Psoas muscle (tissue), 8 donors: ENCODE data around the gene EHHADH. TPM values are rescaled to one million over a fixed set of nuclear protein-coding genes. Genes with fewer than 3 reads are reported as not detected.
"Not testable (repeated sequence)": the region's sequence is repeated elsewhere in the genome, so short reads cannot be mapped to it uniquely, and the experiment has no call there.

Experiments
- ATAC-seq, 4 donors: fragments of 200-7000 bp; cut with Tn5 transposase; one replicate each; pipeline ENCODE4 v1.9.1; 2020; ENCODE audit warnings: moderate library complexity in 3 of 4, mild to moderate bottlenecking in 2 of 4
- DNase-seq, 2 donors: peaks; one replicate each; pipeline ENCODE4 v3.0.0-alpha.2; 2020
- H3K27ac ChIP-seq: fragments of 200-600 bp; one replicate; pipeline ENCODE4 v1.8.0; 2022
- H3K27me3 ChIP-seq, 3 donors: fragments of 200-600 bp in 1 of 3; one replicate each; pipeline versions ENCODE4 v1.6.1 to v1.8.0; 2013 to 2022; ENCODE audit warnings: low read length in 2 of 3, mild to moderate bottlenecking in 2 of 3, moderate library complexity in 1 of 3; ENCODE audit not compliant: insufficient read depth in 3 of 3
- H3K36me3 ChIP-seq, 2 donors: fragments of 200-600 bp in 1 of 2; one replicate each; pipeline versions ENCODE4 v1.6.1 to v1.8.0; 2013 to 2022; ENCODE audit warnings: low read depth in 1 of 2, mild to moderate bottlenecking in 1 of 2, moderate library complexity in 1 of 2; ENCODE audit not compliant: insufficient read depth in 1 of 2
- H3K4me1 ChIP-seq: fragments of 200-600 bp; one replicate; pipeline ENCODE4 v1.8.0; 2022
- H3K4me3 ChIP-seq: fragments of 200-600 bp; one replicate; pipeline ENCODE4 v1.8.0; 2022; ENCODE audit warnings: mild to moderate bottlenecking
- H3K9me3 ChIP-seq: fragments of 200-600 bp; one replicate; pipeline ENCODE4 v1.8.0; 2022
- WGBS, 3 donors: extraction: QIAGEN DNeasy Blood & Tissue Kit; methylation state at CpG; one replicate each; pipeline versions ENCODE4 v1.1.6 to v1.1.7; 2013; 5-methylcytosine and 5-hydroxymethylcytosine counted together
- intact Hi-C, 2 donors: fragments of 100-400 bp; cut with DNase I; formaldehyde crosslinking; loops; one replicate each; pipeline versions ENCODE4 v1.11.0 to v1.14.2; 2022
- polyA plus RNA-seq, 3 donors: library from polyadenylated mRNA; stranded (reverse); fragments of 200-250 nt; gene quantifications; one replicate each; pipeline ENCODE4 v1.2.3, GENCODE V29; 2013
- total RNA-seq, 4 donors: library from RNA; stranded (reverse); fragmentation: NEBNext Ultra II Directional in 2 of 4; extraction: Animal tissue kit (Norgen Biotek cat#: 25700) in 2 of 4; gene quantifications; one replicate each; pipeline versions ENCODE4 v1.2.1 to v1.2.4, GENCODE V29; 2021 to 2023
- TF ChIP-seq, protein P1 (sequence below): fragments of 200-600 bp; IDR thresholded peaks from one replicate; pipeline ENCODE4 v1.8.0; 2022; ENCODE audit warnings: antibody characterized with exemption
- donor health status: healthy with polysubstance abuse.
- donor health status: DM: no; HTN: no; CAD: no; lungs with moderate emphysema.
- donor health status: Bipolar disorder and iron deficiency.
- donor health status: healthy.
- donor health status: DM: yes; HTN: yes; CAD: no.
- donor health status: DM: no; HTN: no; CAD: no.
- donor health status: DM: no; HTN: no; CAD: no.
- donor health status: DM: yes; HTN: yes; CAD: no.

EHHADH gene
- total and polyA plus RNA-seq, 7 donors: 0.65 to 7.2 (median 1.9) TPM

DNA sequence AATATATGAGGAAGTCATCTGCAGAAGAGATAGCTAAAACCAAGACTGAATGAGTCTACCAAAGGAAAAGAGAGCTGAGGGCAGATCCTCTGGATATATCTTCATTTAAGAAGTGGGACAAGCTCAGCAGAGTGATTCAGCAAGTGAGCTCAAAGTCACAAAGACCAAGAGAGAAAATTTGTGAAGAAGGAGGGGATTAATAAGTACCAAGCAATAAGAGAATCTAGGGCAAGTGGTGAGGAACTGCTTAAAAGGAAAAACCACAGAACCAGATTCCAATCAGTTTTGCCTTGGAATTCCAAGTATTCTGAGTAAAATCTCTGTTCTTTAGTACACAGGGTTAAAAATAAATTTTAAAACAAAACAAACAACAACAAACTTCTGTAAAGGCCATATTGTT lies 3.6 kb downstream of the EHHADH start:
- Histone ChIP-seq H3K9me3 (no peaks in the 10 kb centered on the region), H3K36me3 (no peaks in the 10 kb centered on the region), H3K27ac (no peak overlapping the region), H3K4me3 (no peak overlapping the region), H3K27me3 (no peaks in the 10 kb centered on the region), H3K4me1 (no peaks in the 10 kb centered on the region)
- TF ChIP-seq, protein P1, sequence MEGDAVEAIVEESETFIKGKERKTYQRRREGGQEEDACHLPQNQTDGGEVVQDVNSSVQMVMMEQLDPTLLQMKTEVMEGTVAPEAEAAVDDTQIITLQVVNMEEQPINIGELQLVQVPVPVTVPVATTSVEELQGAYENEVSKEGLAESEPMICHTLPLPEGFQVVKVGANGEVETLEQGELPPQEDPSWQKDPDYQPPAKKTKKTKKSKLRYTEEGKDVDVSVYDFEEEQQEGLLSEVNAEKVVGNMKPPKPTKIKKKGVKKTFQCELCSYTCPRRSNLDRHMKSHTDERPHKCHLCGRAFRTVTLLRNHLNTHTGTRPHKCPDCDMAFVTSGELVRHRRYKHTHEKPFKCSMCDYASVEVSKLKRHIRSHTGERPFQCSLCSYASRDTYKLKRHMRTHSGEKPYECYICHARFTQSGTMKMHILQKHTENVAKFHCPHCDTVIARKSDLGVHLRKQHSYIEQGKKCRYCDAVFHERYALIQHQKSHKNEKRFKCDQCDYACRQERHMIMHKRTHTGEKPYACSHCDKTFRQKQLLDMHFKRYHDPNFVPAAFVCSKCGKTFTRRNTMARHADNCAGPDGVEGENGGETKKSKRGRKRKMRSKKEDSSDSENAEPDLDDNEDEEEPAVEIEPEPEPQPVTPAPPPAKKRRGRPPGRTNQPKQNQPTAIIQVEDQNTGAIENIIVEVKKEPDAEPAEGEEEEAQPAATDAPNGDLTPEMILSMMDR: no peak
- intact Hi-C loops: no loop called here
- ATAC-seq: no peak
- no peak for DNase-seq

DNA sequence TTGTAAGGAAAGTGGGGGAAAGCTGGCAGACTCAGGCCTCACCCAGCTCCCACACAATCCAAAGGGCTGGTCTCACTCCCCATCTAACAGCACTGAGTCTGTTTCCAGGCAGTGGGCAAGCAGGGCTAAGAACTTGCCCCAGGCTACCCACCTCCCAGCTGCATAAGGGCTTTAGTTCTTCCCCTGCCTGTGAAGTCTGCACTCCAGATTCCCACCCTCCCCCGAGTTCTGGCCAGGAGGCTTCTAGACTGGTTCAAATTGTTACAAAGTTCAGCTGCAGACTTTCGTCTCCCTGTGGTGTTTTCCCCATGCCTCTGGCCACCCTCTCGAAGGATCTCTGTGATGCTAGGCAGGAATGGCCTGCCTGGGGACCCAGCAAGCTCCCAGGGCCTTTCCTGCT lies 11.2 kb downstream of the EHHADH start:
- Histone ChIP-seq H3K36me3 (no peaks in the 10 kb centered on the region), H3K4me3 (no peak overlapping the region), H3K4me1 (no peaks in the 10 kb centered on the region), H3K27me3 (no peaks in the 10 kb centered on the region), H3K9me3 (peaks cover 2% of the 10 kb centered on the region), H3K27ac (no peak overlapping the region)
- DNase-seq: no peak
- no peak for ATAC-seq
- intact Hi-C loops: no loop called here
- TF ChIP-seq, protein P1: no peak
- WGBS, 3 donors: 87 to 94% (median 89%) methylated on average over 3 of the region's 3 CpGs

- DNase-seq (no peak), ATAC-seq (no peak)
- H3K27ac ChIP-seq: no peak overlapping the region
- TF ChIP-seq, protein P1: no peak
- no peaks in the 10 kb centered on the region for H3K4me1 ChIP-seq
- no peaks in the 10 kb centered on the region for H3K36me3 ChIP-seq
- H3K27me3 ChIP-seq: no peaks in the 10 kb centered on the region
- H3K4me3 ChIP-seq: no peak overlapping the region
- peaks cover 29% of the 10 kb centered on the region for H3K9me3 ChIP-seq
- intact Hi-C loops: no loop called here
Observed at GRCh38 chr3:185236969-185237368, 16.9 kb downstream of the EHHADH start.

DNA sequence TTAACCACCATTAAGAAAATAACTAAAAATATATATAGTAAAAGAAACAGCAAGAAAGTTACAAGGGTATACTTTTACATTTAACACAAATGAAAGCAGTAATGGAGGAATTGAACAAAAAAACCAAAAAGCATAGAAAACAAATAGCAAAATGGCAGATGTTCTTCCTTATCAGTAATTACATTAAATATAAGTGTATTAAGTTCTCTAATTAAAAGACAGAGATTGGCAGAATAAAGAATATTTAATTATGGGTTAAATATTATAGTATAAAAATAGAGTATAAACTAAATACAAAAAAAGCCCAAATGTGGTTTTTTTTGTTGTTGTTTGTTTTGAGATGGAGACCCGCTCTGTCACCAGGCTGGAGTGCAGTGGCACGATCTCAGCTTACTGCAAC lies 20.5 kb downstream of the EHHADH start:
- Histone ChIP-seq H3K27me3 (no peaks in the 10 kb centered on the region), H3K36me3 (no peaks in the 10 kb centered on the region), H3K4me1 (no peaks in the 10 kb centered on the region), H3K4me3 (no peak overlapping the region), H3K27ac (no peak overlapping the region), H3K9me3 (peaks cover 29% of the 10 kb centered on the region)
- 94 to 100% (median 98%) methylated on average over 2 of the region's 2 CpGs for WGBS, 3 donors
- intact Hi-C loops: no loop called here
- DNase-seq: no peak
- no peak for ATAC-seq
- TF ChIP-seq, protein P1: no peak

- H3K4me1 ChIP-seq, H3K27me3 ChIP-seq, H3K27ac ChIP-seq, H3K9me3 ChIP-seq, H3K36me3 ChIP-seq, ATAC-seq, DNase-seq, intact Hi-C loops, H3K4me3 ChIP-seq: not testable (repeated sequence)
- 97% methylated on average over 1 of the region's 1 CpG for WGBS, 3 donors
Observed at GRCh38 chr3:185226526-185226925, 27.3 kb downstream of the EHHADH start.
